ENCODE results near the gene EGLN1.
"Not testable (repeated sequence)": the region's sequence is repeated elsewhere in the genome, so short reads cannot be mapped to it uniquely, and the experiment has no call there.

Gene EGLN1

DNA sequence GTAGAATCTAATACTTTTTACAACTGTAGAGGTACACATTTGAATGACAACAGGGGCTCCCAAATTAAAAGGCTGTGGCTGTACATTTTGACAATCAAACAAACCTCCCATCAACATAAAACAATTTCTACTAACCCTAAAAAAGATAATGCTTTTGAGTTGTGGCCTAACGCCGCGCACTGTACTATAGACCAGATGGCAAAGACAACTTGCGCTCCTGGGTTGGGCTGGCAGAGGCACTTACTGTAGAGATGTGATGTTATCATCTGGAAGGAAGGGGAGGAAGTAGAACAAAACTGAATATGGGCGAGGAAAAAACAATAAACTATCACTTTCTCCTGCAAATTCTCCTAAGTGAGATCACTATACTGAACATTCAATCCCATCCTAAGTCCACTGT, 57.9 kb downstream of the EGLN1 start:
- no peak for DNase-seq

DNA sequence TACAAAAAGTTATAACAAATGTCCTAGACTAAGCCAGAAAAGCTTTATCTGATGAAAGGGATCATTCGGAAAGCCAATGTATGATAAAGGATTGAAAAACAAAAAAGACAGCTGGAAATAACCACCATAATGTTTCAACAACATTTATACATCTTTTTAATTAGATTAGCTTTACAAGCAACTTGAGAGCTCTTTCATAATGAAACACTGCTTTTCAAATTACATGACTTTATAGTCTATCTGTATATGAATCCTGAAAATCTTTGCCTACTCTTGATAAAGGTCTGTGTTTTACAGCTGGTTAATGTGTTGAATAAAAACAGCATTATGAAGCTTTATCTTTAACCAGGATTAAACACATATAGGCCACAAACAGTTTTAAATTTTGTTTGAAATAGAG, 58.5 kb downstream of the EGLN1 start:
- DNase-seq = no peak

DNA sequence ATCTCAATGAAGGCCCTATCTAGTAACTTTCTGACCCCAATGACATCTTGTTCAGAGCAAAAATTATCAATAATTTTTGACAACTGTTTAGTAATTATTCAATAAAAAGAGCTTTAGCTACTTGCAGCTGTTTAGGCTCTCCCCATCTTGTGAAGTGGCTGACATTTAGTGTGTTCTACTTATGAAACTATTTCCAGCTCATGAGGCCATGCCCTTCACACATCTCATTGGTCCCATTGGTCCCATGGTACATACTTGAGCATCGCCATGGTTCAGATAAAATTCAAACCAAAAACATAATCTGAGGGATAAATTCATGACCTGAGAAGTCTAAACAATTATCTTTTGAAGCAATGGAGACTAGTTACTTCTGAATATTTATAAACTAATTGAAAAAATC, 59.8 kb downstream of the EGLN1 start:
- no peak for DNase-seq

DNA sequence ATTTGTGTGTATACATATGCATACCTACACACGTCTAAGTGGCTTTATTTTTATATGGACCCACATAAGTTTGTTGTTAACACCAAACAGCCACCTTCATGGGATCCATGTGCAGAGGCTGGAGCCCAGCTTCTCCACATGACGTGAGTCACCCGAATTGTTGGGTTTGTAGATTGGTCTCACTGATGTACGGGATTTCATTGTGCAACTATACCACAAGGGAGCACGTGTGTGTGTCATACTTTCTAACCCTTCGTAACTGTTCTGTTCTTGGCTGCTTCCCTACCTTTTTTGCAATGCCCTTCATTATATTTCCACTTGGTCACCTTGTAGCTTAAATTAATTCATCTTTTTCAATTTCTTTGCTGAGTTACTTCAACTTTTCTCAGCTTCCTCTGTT, 63.0 kb downstream of the EGLN1 start:
- DNase-seq = no peak

DNA sequence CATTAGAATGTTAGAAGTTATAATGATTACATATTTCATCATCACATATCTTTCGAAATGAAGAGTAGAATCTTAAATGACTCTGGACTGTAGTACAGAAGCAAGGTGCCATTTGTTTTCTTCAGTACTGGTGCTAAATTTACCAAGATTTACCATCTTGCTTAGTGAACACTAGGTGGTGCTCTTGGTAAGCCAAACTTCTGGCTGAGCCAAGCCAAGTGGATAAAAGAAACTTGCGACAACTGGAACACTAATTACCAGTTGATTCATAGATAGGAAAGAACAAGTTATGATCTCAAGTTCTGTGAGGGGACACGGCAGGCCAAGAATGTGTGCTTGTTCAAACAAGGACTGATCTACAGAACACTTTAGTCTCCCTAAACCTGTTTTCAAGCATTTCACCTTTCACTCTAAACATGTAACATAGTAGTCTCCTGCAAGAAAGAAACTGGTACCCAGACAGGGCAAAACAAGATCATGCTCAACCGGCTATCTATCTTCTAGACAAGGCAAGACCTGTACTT, 64.2 kb downstream of the EGLN1 start:
- peak in 12 of 58 donors; percentile 7 to 50 (median 23) for DNase-seq

DNA sequence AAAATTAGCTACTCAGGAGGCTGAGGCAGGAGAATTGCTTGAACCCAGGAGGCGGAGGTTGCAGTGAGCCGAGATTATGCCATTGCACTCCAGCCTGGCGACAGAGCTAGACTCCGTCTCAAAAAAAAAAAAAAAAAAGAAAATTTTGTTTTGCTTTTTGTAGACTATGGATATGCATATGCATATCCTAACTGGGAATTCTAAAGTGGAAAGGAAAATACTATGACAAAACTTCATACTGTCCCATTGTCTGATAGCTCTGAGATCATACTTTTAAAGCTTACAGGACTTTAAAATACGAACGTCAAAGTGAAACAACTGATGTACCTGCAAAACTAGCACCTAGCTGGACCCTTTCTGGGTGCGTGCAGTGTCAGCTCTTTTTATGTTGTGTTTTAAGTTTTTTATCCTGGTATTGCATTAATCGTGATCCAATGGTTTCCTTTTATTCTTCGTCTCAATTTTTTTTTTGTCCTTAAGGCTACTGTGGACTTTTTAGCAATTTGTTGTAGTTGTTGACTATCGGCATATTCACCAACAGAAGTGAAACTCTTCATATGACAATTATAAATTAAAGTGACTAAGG, 64.8 kb downstream of the EGLN1 start:
- no peak for DNase-seq

DNA sequence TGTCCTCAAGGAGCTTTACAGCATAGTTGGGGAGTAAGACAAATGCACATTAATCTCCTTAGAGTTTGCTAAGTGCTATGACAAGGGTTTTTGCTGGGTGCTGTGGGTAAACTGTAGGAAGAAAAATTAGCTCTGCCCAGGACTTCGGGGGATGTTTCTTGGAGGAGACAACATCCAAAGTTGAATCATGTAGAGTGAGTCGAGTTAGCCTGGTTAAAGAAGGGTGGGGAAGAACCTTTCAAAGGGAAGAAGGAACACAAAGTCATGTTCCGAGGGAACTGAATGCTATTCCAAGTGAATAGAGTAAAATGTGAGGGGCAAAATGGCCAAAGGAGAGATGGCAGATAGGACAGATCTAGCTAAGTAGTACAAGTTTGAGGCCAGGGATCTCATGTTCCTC, 66.9 kb downstream of the EGLN1 start:
- DNase-seq = no peak

DNA sequence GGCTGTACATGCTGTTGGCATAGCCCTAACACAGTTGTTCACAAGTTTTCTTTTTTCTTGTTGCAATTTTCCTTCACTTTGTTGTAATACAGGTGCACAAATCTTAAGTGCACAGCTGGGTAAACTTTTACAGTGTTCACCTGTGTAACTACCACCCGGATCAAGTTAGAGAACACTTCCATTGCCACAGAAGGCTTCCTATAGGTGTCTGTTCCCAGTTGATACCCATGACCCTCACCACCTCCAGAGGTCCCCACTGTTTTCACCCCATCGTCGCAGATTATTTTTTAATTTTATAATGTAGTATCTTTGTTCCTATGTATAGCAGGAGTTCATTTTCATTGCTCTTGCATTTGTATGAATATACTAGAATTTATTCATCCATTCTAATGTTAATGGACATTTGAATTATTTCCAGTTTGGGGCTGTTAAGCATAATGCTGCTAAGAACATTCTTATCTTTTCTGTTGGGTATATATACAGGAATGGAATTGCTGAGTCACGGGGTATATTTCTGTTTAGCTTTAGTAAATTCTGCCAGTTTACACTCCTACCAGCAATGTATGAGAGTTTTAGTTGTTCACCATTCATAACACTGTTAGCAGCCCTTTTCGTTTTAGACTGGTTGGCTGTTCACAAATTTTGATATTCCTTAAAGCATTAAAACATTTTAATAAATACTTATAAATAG, 67.6 kb downstream of the EGLN1 start:
- no peak for DNase-seq

DNA sequence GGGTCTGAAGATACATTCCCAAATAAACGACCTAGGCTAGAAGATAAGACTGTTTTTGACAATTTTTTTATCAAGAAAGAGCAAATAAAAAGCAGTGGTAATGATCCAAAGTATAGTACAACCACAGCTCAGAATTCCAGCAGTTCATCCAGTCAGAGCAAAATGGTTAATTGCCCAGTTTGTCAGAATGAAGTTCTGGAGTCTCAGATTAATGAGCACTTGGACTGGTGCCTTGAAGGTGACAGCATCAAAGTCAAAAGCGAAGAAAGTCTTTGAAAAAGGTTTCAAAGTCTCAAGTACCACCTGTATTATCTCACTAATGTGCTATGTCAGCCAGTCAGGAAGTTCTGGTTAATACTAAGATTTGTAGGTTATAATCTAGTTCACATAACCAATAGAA, 69.0 kb downstream of the EGLN1 start:
- no peak for DNase-seq

DNA sequence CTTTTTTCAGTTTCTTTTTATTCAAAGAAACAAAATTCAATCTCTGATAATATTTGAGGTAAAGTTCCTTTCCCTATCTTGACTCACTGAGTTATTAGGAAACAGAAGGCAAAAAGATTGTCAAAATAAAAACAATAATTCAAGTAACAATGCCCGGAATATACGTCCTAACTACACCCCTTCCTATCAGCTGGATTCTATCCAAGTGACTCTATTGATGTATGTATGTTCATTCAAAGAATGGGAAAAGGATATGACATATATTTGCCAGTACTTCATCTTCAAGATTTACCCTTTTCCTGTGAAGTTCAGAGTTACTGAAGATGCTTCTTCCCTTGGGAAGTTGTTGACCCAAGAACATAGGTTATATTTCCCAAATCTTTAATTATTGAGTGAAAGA, 70.3 kb downstream of the EGLN1 start:
- DNase-seq = no peak

DNA sequence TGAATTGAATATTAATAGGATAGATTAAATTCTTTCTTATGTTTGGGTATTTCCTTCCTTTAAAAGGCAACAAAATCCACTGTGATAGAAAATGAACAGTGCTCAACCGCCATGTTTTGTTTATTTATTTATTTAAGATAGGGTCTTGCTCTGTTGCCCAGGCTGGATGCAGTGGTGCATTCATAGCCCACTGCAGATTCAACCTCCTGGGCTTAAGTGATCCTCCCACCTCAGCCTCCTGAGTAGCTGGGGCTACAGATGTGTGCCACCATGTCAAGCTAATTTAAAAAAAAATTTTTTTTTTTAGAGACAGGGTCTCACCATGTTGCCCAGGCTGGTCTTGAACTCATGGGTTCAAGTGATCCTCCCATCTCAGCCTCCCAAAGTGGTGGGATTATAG, 73.2 kb downstream of the EGLN1 start:
- not testable (repeated sequence) for DNase-seq

DNA sequence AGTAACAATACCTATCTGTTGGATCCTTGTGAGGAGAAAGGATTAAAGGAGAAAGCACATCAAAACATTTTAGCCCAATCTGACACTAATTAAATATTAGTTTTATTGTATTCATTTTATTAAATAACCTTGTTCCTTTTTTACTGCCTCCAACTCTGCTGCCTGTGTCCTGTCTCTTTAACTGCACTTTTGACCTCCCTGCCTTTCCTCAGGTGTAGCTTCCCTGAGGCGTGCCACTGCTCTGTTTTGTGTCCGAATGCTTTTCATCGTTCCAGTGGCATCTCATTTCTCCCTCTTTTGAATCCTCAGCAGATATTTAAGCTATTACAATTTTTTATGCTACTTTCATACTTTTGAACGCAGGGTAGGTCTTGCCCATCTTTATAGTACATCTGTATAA, 73.6 kb downstream of the EGLN1 start:
- DNase-seq = no peak

DNA sequence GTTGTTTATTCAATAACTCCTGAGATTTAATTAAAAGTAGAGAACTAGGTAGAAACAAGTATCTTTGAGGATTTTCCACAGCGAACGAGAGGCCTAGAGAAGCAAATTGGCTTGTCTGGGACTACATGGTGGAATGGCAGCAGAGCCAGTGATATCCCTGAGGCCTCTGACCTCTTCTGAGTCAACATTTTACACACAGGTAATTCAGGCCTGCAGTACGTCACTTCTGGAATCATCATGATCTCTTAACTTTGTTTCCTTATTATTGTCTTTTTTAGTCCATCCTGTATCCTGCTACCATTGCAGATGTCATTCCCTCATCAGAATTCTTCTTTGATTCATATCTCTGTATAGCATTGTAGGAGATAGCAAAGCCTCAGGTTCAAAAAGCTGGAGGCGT, 74.1 kb downstream of the EGLN1 start:
- DNase-seq = no peak

DNA sequence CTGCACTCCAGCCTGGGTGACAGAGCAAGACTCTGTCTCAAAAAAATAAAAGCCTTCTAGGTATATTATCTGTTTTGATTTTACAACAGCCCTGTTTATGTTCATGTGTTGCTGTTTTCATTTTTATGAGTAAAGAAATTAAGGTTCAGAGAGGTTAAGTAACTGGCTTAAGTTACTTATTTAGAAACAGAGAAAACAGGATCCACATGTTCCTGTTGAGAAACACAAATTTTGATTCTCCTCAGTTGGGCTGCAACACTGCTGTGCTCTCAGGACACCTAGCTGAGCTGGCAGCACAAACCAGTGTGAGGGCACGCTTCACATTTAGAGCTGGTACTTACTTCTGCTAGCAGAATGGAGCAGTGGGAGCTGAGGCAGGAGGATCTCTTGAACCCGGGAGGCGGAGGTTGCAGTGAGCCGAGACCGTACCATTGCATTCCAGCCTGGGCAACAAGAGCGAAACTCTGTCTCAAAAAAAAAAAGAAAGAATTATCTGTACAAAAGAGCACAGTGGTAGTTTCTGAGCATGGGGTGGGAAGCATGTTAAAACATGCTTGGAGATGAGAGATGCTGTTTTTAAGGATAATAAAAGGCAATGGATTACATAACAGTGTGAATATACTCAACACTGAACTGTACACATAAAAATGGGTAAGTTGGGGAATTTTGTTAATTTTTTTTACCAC, 81.6 kb downstream of the EGLN1 start:
- no peak for DNase-seq

DNA sequence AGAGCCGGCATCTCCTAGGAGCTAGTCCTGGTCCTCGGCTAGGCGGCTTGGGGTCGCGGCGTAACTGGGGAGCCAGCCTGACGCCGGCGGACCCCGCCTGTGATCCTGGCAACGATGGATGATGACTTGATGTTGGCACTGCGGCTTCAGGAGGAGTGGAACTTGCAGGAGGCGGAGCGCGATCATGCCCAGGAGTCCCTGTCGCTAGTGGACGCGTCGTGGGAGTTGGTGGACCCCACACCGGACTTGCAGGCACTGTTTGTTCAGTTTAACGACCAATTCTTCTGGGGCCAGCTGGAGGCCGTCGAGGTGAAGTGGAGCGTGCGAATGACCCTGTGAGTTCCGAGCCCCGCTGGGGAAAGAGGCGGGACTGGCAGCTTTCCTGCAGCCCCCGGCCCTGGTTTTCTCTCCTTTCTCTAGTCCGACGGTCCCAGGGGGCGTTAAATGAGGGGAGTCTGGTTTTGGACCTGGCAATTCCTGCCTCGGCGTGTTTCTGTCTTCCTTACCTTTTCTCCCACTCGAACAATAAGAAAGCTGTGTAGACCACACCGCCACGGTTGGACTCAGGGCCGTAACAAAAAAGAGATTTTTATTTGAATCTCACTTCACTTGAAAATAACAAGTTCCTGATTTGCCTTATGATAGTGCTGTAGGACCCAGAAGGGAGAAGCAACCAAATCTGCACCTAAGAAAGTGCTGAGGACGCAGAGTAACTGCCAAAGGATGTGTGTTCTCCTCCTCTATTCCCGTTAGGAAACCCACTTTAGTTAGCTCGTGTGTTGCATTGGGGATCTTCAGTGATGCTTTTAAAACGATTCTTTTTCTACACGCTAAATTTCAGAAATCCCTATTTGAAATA, 83.6 kb downstream of the EGLN1 start, which contains the start of gene SPRTN:
SPRTN (plus strand) TSS at position 24 of the 859 bp plus-strand sequence; CDS start at position 115, 91 bp downstream.
- DNase-seq = peak in 1 of 58 donors; percentile 56

DNA sequence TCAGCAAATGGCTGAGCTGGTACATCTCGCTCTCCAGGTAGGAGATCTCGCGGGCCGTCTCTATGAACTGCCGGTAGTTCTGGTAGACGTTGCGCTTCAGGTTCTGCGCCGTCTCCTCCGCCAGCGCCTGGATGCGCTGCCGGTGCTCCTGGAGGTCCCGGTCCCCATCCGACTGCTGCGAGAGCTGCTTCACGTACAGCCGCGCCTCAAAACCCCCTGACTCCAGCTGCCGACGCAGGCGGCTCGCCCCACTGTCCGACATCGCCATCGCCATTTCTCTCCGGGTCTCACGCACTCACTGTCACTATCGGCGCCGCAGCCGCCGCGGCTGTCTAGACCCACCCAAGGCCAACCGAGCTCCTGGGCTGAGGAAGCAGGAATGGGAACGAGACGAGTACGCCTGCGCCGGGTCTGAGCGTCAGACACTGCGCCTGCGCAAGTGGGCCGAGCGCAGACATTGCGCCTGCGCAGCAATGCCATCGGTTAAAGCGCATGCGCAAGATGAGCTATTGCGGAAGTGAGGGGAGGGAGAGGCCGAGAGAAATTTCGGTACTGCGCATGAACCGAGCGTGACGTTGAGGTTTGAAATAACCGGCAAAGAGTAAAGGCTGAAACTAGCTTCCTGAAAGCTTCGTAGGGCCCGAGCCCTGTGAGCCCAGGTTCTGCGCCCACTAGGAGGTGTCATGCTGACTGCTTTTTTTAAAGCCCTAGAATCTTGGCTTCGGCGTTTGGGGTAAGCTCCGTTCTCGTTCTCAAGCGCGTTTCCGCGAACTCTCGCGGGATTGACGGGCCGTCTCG, 84.4 kb downstream of the EGLN1 start, which contains the start of gene EXOC8:
EXOC8 (minus strand) TSS at position 381 of the 798 bp plus-strand sequence; CDS start at position 274, 107 bp downstream.
- DNase-seq = peak; percentile 66 to 99 (median 94)

DNA sequence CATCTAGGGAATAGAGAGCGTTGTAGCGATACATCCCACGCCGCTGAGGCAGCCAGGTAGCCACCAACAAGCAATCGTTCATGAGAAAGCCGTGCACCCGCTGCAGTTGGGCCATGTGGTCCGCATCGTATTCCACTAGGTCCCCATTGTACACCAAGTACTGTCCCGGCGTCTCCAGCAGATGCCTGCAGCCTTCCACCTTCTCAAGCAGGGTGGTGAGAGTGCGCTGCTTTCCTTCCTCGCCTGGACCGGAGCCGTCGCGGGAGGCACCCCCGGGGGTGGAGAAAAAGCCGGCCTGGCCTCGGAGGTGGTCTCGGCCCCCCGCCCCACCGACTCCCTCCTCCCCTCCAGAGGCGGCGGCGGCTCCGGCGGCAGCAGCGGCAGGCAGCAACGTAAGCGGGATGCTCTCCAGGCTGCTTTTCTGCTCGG, 85.0 kb downstream of the EGLN1 start:
- peak in 6 of 58 donors; percentile 20 to 65 (median 36) for DNase-seq

DNA sequence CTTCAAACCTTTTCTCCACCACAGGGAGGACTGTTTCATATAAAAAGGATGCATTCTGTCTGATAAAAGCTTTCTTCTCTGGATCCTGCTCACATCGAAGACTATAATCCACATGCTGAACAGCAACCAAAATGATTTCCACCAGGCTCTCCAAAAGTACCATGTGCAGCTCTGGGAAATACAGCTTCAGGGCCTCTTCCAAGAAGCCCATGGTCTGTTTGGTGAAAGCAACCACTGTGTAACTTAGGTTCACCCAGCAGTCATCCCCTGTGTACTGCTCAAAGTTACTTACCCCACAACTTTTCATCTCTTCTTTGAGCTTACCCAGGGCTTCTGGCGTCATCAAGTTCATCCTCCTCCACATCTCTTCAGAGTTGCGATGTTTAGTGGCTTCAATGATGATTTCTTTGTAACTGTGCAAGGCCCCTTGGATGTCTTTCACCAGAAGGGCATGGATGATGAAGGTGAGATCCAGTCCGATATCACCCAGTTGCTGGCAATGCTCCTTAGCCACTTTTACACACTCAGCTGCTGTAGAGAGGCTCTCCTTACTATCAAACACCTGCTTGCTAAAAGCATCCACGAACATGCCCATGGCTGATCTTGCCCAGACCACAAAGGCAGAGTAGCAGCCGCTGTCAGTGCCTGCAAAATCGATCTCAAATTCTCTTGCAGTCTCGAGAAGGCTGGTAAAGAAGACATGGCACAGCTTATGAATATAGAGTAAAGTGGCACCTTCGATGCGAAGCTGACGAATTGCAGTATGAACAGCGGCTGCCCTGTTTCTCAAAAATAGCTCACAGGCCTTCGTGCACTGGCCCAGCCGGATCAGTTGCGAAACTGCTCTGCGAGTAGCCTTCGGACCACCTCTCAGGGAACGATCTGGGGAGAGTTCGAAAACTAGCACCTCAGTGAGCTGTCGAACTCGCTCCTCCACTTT, 86.2 kb downstream of the EGLN1 start:
- DNase-seq = no peak

DNA sequence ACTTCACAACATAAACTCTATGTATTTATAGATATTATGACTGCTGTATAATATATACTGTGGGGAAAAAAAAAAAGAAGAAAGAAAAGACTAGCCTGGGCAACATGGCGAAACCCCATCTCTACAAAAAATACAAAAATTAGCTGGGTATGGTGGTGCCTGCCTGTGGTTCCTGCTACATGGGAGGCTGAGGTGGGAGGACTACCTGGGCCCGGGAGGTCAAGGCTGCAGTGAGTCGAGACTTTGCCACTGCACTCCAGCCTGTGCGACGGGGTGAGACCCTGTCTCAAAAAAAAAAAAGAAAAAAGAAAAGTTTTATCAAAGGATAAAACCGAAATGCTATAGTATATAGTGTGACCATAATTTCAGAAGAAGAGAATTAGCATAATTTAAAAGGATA, 87.1 kb downstream of the EGLN1 start:
- DNase-seq = no peak

Measured in anterior cingulate cortex (tissue), 58 donors.